ENCODE measurements around the gene MYCBPAP. TPM values are rescaled to one million over a fixed set of nuclear protein-coding genes. Genes with fewer than 3 reads are reported as not detected.

Gene MYCBPAP
- total and polyA plus RNA-seq, 3 experiments from 2014 or later: 0.83 to 0.86 TPM; not detected in 1

DNA sequence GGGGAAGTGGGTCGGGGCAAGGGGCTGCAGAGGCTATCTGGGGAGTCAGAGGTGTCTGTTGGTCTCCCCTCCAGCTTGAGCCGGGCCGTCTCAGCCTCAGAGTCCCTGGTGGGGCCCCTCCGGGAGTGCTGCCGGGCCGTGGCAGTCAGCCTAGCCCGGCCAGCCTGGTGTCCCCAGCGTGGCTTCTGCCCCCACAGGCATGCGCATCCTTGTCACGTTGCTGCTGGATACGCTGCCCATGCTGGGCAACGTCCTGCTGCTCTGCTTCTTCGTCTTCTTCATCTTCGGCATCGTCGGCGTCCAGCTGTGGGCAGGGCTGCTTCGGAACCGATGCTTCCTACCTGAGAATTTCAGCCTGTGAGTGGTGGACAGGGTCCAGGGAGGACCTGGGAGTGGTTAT is 63.4 kb downstream of the MYCBPAP start:
- POLR2A ChIA-PET: no interaction called here
- Histone ChIP-seq H3K27me3 (ENCODE audit: insufficient read depth, low read length, poor library complexity, severe bottlenecking) (peaks cover 4% of the 10 kb centered on the region), H3K36me3 (ENCODE audit: insufficient read depth, low read length) (no peaks in the 10 kb centered on the region), H3K4me3 (ENCODE audit: low read length) (no peak overlapping the region), H3K9me3 (ENCODE audit: low read length) (no peaks in the 10 kb centered on the region), H3K4me1 (ENCODE audit: insufficient read depth, low read length) (no peaks in the 10 kb centered on the region), H3K27ac (ENCODE audit: low read depth, low read length) (no peak overlapping the region)
- DNase-seq: no peak
- H3K27ac Mint-ChIP-seq: no peak overlapping the region
- no peaks in the 10 kb centered on the region for H3K4me1 Mint-ChIP-seq
- no peaks in the 10 kb centered on the region for H3K9me3 Mint-ChIP-seq
- no peak overlapping the region for H3K4me3 Mint-ChIP-seq
- H3K36me3 Mint-ChIP-seq: no peaks in the 10 kb centered on the region
- CTCF ChIA-PET: no interaction called here
- H3K27me3 Mint-ChIP-seq: peaks cover 14 to 33% of the 10 kb centered on the region in 2 donors

DNA sequence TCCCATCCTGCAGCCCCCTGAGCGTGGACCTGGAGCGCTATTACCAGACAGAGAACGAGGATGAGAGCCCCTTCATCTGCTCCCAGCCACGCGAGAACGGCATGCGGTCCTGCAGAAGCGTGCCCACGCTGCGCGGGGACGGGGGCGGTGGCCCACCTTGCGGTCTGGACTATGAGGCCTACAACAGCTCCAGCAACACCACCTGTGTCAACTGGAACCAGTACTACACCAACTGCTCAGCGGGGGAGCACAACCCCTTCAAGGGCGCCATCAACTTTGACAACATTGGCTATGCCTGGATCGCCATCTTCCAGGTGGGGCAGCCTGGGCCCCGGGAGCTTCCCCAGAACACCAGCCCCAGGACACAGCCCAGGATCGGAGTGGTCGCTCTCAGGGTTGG is 64.3 kb downstream of the MYCBPAP start:
- DNase-seq: no peak
- Histone ChIP-seq H3K27me3 (ENCODE audit: insufficient read depth, low read length, poor library complexity, severe bottlenecking) (no peaks in the 10 kb centered on the region), H3K4me3 (ENCODE audit: low read length) (no peak overlapping the region), H3K27ac (ENCODE audit: low read depth, low read length) (no peak overlapping the region), H3K9me3 (ENCODE audit: low read length) (no peaks in the 10 kb centered on the region), H3K36me3 (ENCODE audit: insufficient read depth, low read length) (no peaks in the 10 kb centered on the region), H3K4me1 (ENCODE audit: insufficient read depth, low read length) (no peaks in the 10 kb centered on the region)
- POLR2A ChIA-PET: no interaction called here
- no peaks in the 10 kb centered on the region for H3K9me3 Mint-ChIP-seq
- no peaks in the 10 kb centered on the region for H3K36me3 Mint-ChIP-seq
- no peaks in the 10 kb centered on the region for H3K4me1 Mint-ChIP-seq
- H3K27ac Mint-ChIP-seq: no peak overlapping the region
- peaks cover 15 to 29% of the 10 kb centered on the region in 2 donors for H3K27me3 Mint-ChIP-seq
- no peak overlapping the region for H3K4me3 Mint-ChIP-seq
- CTCF ChIA-PET: no interaction called here

DNA sequence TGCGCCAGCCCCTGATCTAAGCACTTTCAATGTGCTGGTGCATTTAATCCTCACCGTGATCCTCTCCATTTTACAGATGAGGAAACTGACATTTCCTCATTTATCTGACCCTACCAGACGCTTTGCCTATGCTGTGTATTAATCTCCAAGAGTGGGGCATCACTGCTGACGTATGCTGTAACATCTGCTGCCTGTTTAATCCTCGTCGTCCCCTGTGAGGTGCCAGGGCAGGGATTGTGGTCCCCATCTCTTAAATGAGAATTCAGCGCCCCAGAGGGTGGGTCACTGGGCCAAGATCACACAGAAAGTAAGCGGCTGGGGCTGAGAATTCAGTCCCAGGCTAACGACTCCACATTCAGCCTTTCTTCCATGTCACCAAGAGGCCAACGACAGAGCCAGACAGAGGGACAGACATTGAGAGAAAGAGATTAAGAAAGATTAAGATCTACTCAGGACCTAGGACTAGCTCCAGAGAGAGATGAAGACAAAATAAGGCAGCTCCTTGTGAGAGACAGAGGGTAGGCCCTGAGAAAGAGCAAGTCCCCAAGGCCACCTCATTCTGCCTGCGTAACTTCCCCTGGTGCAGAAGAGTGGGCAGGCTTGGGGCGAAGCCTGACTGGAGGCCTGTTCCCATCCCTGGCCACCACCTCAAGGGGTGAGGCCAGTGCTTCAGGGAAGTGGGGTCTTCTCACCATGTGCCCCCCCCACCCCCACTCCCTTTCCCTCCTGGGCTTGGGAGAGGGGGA is 65.8 kb downstream of the MYCBPAP start:
- Mint-ChIP-seq H3K36me3 (no peaks in the 10 kb centered on the region), H3K27me3 (peaks cover 18 to 31% of the 10 kb centered on the region in 2 donors), H3K4me1 (no peaks in the 10 kb centered on the region), H3K27ac (no peak overlapping the region), H3K9me3 (no peaks in the 10 kb centered on the region), H3K4me3 (no peak overlapping the region)
- Histone ChIP-seq H3K4me1 (ENCODE audit: insufficient read depth, low read length) (no peaks in the 10 kb centered on the region), H3K4me3 (ENCODE audit: low read length) (no peak overlapping the region), H3K36me3 (ENCODE audit: insufficient read depth, low read length) (no peaks in the 10 kb centered on the region), H3K9me3 (ENCODE audit: low read length) (no peaks in the 10 kb centered on the region), H3K27me3 (ENCODE audit: insufficient read depth, low read length, poor library complexity, severe bottlenecking) (no peaks in the 10 kb centered on the region), H3K27ac (ENCODE audit: low read depth, low read length) (no peak overlapping the region)
- CTCF ChIA-PET: interaction anchor here (1.0 kb wide), 1 partner anchor 27 kb away, joined by 3 read pairs; the partner anchor contains the start of gene SPATA20
- POLR2A ChIA-PET: no interaction called here
- no peak for DNase-seq

DNA sequence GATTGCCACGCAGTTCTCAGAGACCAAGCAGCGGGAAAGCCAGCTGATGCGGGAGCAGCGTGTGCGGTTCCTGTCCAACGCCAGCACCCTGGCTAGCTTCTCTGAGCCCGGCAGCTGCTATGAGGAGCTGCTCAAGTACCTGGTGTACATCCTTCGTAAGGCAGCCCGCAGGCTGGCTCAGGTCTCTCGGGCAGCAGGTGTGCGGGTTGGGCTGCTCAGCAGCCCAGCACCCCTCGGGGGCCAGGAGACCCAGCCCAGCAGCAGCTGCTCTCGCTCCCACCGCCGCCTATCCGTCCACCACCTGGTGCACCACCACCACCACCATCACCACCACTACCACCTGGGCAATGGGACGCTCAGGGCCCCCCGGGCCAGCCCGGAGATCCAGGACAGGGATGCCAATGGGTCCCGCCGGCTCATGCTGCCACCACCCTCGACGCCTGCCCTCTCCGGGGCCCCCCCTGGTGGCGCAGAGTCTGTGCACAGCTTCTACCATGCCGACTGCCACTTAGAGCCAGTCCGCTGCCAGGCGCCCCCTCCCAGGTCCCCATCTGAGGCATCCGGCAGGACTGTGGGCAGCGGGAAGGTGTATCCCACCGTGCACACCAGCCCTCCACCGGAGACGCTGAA is 67.5 kb downstream of the MYCBPAP start:
- POLR2A ChIA-PET: no interaction called here
- Histone ChIP-seq H3K9me3 (ENCODE audit: low read length) (no peaks in the 10 kb centered on the region), H3K27me3 (ENCODE audit: insufficient read depth, low read length, poor library complexity, severe bottlenecking) (no peaks in the 10 kb centered on the region), H3K27ac (ENCODE audit: low read depth, low read length) (no peak overlapping the region), H3K36me3 (ENCODE audit: insufficient read depth, low read length) (no peaks in the 10 kb centered on the region), H3K4me3 (ENCODE audit: low read length) (no peak overlapping the region), H3K4me1 (ENCODE audit: insufficient read depth, low read length) (no peaks in the 10 kb centered on the region)
- Mint-ChIP-seq H3K9me3 (no peaks in the 10 kb centered on the region), H3K27ac (no peak overlapping the region), H3K36me3 (no peaks in the 10 kb centered on the region), H3K4me1 (no peaks in the 10 kb centered on the region), H3K27me3 (peaks cover 20 to 31% of the 10 kb centered on the region in 2 donors), H3K4me3 (no peak overlapping the region)
- no peak for DNase-seq
- CTCF ChIA-PET: interaction anchor here (1.5 kb wide), 1 partner anchor 13 kb away, joined by 4 read pairs; no protein-coding TSS in a partner anchor

DNA sequence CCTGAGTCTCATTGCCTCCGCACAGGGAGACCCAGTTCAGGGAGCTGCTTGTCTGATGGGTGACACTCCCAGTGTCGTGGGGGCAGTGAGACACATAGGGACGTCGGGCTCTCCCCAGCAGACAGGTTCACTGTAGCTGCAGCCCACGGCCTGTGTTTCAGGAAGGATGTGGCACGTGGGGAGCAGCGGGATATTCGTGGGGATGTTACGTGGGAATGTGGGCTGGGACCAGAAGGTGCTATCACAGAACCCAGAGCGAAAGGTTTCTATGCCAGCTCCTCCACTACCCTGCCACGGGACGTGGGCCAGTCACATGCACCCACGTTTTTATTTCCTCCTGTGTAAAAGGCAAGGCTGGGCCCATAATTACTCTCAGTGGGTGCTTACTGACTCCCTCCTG is 68.6 kb downstream of the MYCBPAP start:
- CTCF ChIA-PET: no interaction called here
- POLR2A ChIA-PET: no interaction called here
- H3K9me3 ChIP-seq (ENCODE audit: low read length): no peaks in the 10 kb centered on the region
- no peaks in the 10 kb centered on the region for H3K27me3 ChIP-seq (ENCODE audit: insufficient read depth, low read length, poor library complexity, severe bottlenecking)
- H3K4me1 ChIP-seq (ENCODE audit: insufficient read depth, low read length): no peaks in the 10 kb centered on the region
- peaks cover 18 to 27% of the 10 kb centered on the region in 2 donors for H3K27me3 Mint-ChIP-seq
- no peak for DNase-seq
- H3K27ac ChIP-seq (ENCODE audit: low read depth, low read length): no peak overlapping the region
- no peaks in the 10 kb centered on the region for H3K36me3 Mint-ChIP-seq
- H3K27ac Mint-ChIP-seq: no peak overlapping the region
- no peak overlapping the region for H3K4me3 Mint-ChIP-seq
- H3K4me1 Mint-ChIP-seq: no peaks in the 10 kb centered on the region
- no peaks in the 10 kb centered on the region for H3K36me3 ChIP-seq (ENCODE audit: insufficient read depth, low read length)
- H3K4me3 ChIP-seq (ENCODE audit: low read length): no peak overlapping the region
- H3K9me3 Mint-ChIP-seq: no peaks in the 10 kb centered on the region

DNA sequence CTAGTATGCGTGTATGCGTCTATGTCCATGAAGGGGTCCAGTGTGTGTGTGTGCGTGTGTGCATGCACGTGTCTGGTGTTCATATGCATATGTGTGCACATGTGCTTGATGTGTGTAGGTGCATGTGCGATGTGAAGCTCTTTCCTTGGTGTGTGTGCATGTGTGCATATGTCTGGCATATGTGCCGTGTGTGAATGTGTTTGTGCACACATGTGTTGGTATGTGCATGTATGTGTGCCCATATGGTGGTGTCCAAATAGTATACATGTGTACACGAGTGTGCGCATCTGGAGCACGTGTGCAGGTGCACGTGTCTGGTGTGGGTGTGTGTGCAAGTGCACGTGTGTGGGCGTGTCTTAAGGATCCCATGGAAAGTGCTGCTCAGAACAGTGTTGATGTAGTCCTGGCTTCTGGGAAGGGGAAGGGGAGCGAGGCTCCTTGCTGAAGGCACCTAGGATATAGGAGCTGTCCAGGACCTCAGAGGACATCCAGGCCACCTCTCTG is 69.3 kb downstream of the MYCBPAP start:
- H3K36me3 Mint-ChIP-seq: no peaks in the 10 kb centered on the region
- no peak for DNase-seq
- no peaks in the 10 kb centered on the region for H3K4me1 Mint-ChIP-seq
- peaks cover 19 to 29% of the 10 kb centered on the region in 2 donors for H3K27me3 Mint-ChIP-seq
- H3K4me3 ChIP-seq (ENCODE audit: low read length): no peak overlapping the region
- H3K9me3 ChIP-seq (ENCODE audit: low read length): no peaks in the 10 kb centered on the region
- no peak overlapping the region for H3K4me3 Mint-ChIP-seq
- no peaks in the 10 kb centered on the region for H3K36me3 ChIP-seq (ENCODE audit: insufficient read depth, low read length)
- H3K9me3 Mint-ChIP-seq: no peaks in the 10 kb centered on the region
- no peak overlapping the region for H3K27ac Mint-ChIP-seq
- no peaks in the 10 kb centered on the region for H3K4me1 ChIP-seq (ENCODE audit: insufficient read depth, low read length)
- ChIA-PET POLR2A (no interaction called here), CTCF (no interaction called here)
- H3K27ac ChIP-seq (ENCODE audit: low read depth, low read length): no peak overlapping the region
- no peaks in the 10 kb centered on the region for H3K27me3 ChIP-seq (ENCODE audit: insufficient read depth, low read length, poor library complexity, severe bottlenecking)

DNA sequence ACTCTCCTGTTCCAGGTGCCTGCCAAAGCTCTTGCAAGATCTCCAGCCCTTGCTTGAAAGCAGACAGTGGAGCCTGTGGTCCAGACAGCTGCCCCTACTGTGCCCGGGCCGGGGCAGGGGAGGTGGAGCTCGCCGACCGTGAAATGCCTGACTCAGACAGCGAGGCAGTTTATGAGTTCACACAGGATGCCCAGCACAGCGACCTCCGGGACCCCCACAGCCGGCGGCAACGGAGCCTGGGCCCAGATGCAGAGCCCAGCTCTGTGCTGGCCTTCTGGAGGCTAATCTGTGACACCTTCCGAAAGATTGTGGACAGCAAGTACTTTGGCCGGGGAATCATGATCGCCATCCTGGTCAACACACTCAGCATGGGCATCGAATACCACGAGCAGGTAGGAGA is 69.9 kb downstream of the MYCBPAP start:
- no peak overlapping the region for H3K4me3 ChIP-seq (ENCODE audit: low read length)
- Mint-ChIP-seq H3K4me1 (no peaks in the 10 kb centered on the region), H3K27ac (no peak overlapping the region), H3K4me3 (no peak overlapping the region), H3K27me3 (peaks cover 19 to 32% of the 10 kb centered on the region in 2 donors), H3K9me3 (no peaks in the 10 kb centered on the region), H3K36me3 (no peaks in the 10 kb centered on the region)
- DNase-seq: no peak
- no peaks in the 10 kb centered on the region for H3K9me3 ChIP-seq (ENCODE audit: low read length)
- POLR2A ChIA-PET: no interaction called here
- no peaks in the 10 kb centered on the region for H3K27me3 ChIP-seq (ENCODE audit: insufficient read depth, low read length, poor library complexity, severe bottlenecking)
- CTCF ChIA-PET: no interaction called here
- H3K4me1 ChIP-seq (ENCODE audit: insufficient read depth, low read length): no peaks in the 10 kb centered on the region
- no peaks in the 10 kb centered on the region for H3K36me3 ChIP-seq (ENCODE audit: insufficient read depth, low read length)
- H3K27ac ChIP-seq (ENCODE audit: low read depth, low read length): no peak overlapping the region

DNA sequence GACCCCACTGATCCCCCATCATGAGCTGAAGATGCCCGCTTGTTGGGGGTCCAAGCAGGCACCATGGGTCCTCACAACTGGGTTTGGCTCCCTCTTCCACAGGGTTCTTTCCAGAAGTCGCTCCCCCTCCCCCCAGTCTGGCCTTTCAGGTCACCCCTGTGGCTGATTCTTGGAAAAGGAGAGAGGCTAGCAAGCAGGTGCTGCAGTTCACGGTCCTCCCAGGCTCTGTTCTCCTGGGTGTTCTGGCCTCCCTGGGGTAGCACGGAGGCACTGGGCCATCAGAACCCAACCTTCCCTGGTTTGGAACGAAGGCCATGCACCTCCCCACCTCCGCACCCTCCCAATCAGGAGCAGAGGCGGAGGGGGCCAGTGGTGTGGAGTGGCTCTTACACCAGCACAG is 71.2 kb downstream of the MYCBPAP start:
- Histone ChIP-seq H3K4me3 (ENCODE audit: low read length) (no peak overlapping the region), H3K27ac (ENCODE audit: low read depth, low read length) (no peak overlapping the region), H3K4me1 (ENCODE audit: insufficient read depth, low read length) (no peaks in the 10 kb centered on the region), H3K36me3 (ENCODE audit: insufficient read depth, low read length) (no peaks in the 10 kb centered on the region), H3K27me3 (ENCODE audit: insufficient read depth, low read length, poor library complexity, severe bottlenecking) (no peaks in the 10 kb centered on the region), H3K9me3 (ENCODE audit: low read length) (no peaks in the 10 kb centered on the region)
- H3K4me3 Mint-ChIP-seq: no peak overlapping the region
- H3K4me1 Mint-ChIP-seq: no peaks in the 10 kb centered on the region
- CTCF ChIA-PET: no interaction called here
- H3K27me3 Mint-ChIP-seq: peaks cover 17 to 32% of the 10 kb centered on the region in 2 donors
- POLR2A ChIA-PET: no interaction called here
- DNase-seq: no peak
- no peaks in the 10 kb centered on the region for H3K9me3 Mint-ChIP-seq
- no peaks in the 10 kb centered on the region for H3K36me3 Mint-ChIP-seq
- no peak overlapping the region for H3K27ac Mint-ChIP-seq

Measured in CD8-positive, alpha-beta memory T cell (primary cell).